ENCODE results near the gene CEP170.

GRCh38 chr1:243286409-243287122, 31.5 kb upstream of the CEP170 start:
- TF ChIP-seq, protein P1, sequence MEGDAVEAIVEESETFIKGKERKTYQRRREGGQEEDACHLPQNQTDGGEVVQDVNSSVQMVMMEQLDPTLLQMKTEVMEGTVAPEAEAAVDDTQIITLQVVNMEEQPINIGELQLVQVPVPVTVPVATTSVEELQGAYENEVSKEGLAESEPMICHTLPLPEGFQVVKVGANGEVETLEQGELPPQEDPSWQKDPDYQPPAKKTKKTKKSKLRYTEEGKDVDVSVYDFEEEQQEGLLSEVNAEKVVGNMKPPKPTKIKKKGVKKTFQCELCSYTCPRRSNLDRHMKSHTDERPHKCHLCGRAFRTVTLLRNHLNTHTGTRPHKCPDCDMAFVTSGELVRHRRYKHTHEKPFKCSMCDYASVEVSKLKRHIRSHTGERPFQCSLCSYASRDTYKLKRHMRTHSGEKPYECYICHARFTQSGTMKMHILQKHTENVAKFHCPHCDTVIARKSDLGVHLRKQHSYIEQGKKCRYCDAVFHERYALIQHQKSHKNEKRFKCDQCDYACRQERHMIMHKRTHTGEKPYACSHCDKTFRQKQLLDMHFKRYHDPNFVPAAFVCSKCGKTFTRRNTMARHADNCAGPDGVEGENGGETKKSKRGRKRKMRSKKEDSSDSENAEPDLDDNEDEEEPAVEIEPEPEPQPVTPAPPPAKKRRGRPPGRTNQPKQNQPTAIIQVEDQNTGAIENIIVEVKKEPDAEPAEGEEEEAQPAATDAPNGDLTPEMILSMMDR (IDR thresholded peaks at IDR 0.05; ENCODE audit: insufficient read depth, low read depth, low read length): no peak
- TF ChIP-seq EZH2 (IDR thresholded peaks at IDR 0.05; ENCODE audit: insufficient read depth, low read length): no peak

All from astrocyte (in vitro differentiated cells and primary cell).